CD4-positive, alpha-beta T cell (primary cell): ENCODE measurements around the gene TCEA2. TPM values are rescaled to one million over a fixed set of nuclear protein-coding genes. Genes with fewer than 3 reads are reported as not detected.

Experiments
- ATAC-seq: fragments of 200-7000 bp; cut with Tn5 transposase; one replicate; pipeline ENCODE4 v1.10.0; 2022; ENCODE audit warnings: mild to moderate bottlenecking; ENCODE audit not compliant: poor library complexity
- CTCF ChIA-PET: fragments of 350-600 bp; sonication (Branson Sonifier 250); formaldehyde crosslinking; loops from one replicate; lab custom pipeline; 2021; ENCODE audit warnings: antibody characterized with exemption, inconsistent platforms; lab: Charles Lee
- POLR2A ChIA-PET: fragments of 350-600 bp; sonication (Branson Sonifier 250); formaldehyde crosslinking; loops from one replicate; lab custom pipeline; 2021; ENCODE audit warnings: antibody characterized with exemption, inconsistent platforms; lab: Charles Lee
- DNase-seq, 14 experiments: peaks; one replicate each; pipeline ENCODE4 v3.0.0-alpha.2; 2013 to 2020; ENCODE audit warnings: mixed read lengths in 2 of 14
- H3K27ac ChIP-seq, 2 donors: one replicate each; pipeline versions ENCODE4 v1.5.1 to v1.7.0; 2013; ENCODE audit warnings: low read length in 2 of 2, low read depth in 1 of 2, mild to moderate bottlenecking in 1 of 2
- H3K27me3 ChIP-seq, 2 experiments: 1 replicate in 1 of 2; 2 replicates in 1 of 2; pipeline versions ENCODE4 v1.6.1 to v1.7.0; 2013; ENCODE audit warnings: low read length in 2 of 2, control low read depth in 1 of 2, mild to moderate bottlenecking in 1 of 2, moderate library complexity in 1 of 2; ENCODE audit not compliant: insufficient read depth in 2 of 2, control insufficient read depth in 1 of 2
- H3K36me3 ChIP-seq: one replicate; pipeline ENCODE4 v1.6.1; 2013; ENCODE audit warnings: low read length, control low read depth; ENCODE audit not compliant: insufficient read depth
- H3K4me1 ChIP-seq: one replicate; pipeline ENCODE4 v1.6.1; 2013; ENCODE audit warnings: low read length, control low read depth; ENCODE audit not compliant: insufficient read depth
- H3K4me3 ChIP-seq: one replicate; pipeline ENCODE4 v1.5.1; 2013; ENCODE audit warnings: mild to moderate bottlenecking, low read length, moderate library complexity
- H3K9me3 ChIP-seq, 2 experiments: 1 replicate in 1 of 2; 2 replicates in 1 of 2; pipeline versions ENCODE4 v1.6.1 to v1.7.0; 2013; ENCODE audit warnings: low read length in 2 of 2, mild to moderate bottlenecking in 2 of 2, control low read depth in 1 of 2, moderate library complexity in 1 of 2; ENCODE audit not compliant: control insufficient read depth in 1 of 2, insufficient read depth in 1 of 2
- H3K27ac Mint-ChIP-seq: one replicate; pipeline ENCODE4 v1.8.0; 2020; ENCODE audit warnings: mixed read lengths
- H3K27me3 Mint-ChIP-seq: one replicate; pipeline ENCODE4 v1.8.0; 2021; ENCODE audit warnings: mixed read lengths
- H3K36me3 Mint-ChIP-seq: one replicate; pipeline ENCODE4 v1.8.0; 2021; ENCODE audit warnings: low read depth, mixed read lengths
- H3K4me1 Mint-ChIP-seq: one replicate; pipeline ENCODE4 v1.8.0; 2021; ENCODE audit warnings: low read depth, mixed read lengths
- H3K4me3 Mint-ChIP-seq: one replicate; pipeline ENCODE4 v1.8.0; 2020; ENCODE audit warnings: mild to moderate bottlenecking, mixed read lengths
- H3K9me3 Mint-ChIP-seq: one replicate; pipeline ENCODE4 v1.8.0; 2020; ENCODE audit warnings: mixed read lengths
- CTCF ChIP-seq: fragments of 200-600 bp; IDR thresholded peaks from one replicate; pipeline ENCODE4 v1.8.0; 2022; ENCODE audit warnings: antibody characterized with exemption, mild to moderate bottlenecking
- intact Hi-C, 2 experiments: fragments of 100-400 bp; cut with DNase I in 1 of 2; cut with micrococcal nuclease in 1 of 2; formaldehyde crosslinking; loops; one replicate each; pipeline versions ENCODE4 v1.15.1 to v1.9.0; 2023 to 2025; cut with DNase I, micrococcal nuclease
- total RNA-seq, 174 experiments: library from RNA in 2 of 174; stranded (reverse) in 2 of 174; gene quantifications; one replicate each; pipeline ENCODE4 v1.2.3 and lab custom pipeline; 2021 to 2026

The TCEA2 gene
- total RNA-seq, 2 experiments from 2014 or later = 28.4 to 29.9 TPM

- H3K36me3 Mint-ChIP-seq = peaks cover 97% of the 10 kb centered on the region
- H3K9me3 ChIP-seq = no peaks in the 10 kb centered on the region
- H3K9me3 Mint-ChIP-seq = no peaks in the 10 kb centered on the region
- H3K27me3 Mint-ChIP-seq = no peaks in the 10 kb centered on the region
- intact Hi-C loops = no loop called here
- ChIA-PET POLR2A (no interaction called here), CTCF (interaction anchor here (0.6 to 2.3 kb wide), 3 partner anchors 14 to 358 kb away, joined by 3 to 8 read pairs (median 5); no protein-coding TSS in a partner anchor)
- no peak overlapping the region for H3K4me3 ChIP-seq
- no peaks in the 10 kb centered on the region for H3K4me1 ChIP-seq
- DNase-seq (no peak), ATAC-seq (no peak)
- TF ChIP-seq CTCF = no peak
- H3K27me3 ChIP-seq = no peaks in the 10 kb centered on the region
- peaks cover 97% of the 10 kb centered on the region for H3K36me3 ChIP-seq
- H3K27ac Mint-ChIP-seq = no peak overlapping the region
- H3K27ac ChIP-seq = no peak overlapping the region
- H3K4me3 Mint-ChIP-seq = no peak overlapping the region
- no peaks in the 10 kb centered on the region for H3K4me1 Mint-ChIP-seq
Observed at GRCh38 chr20:64025101-64025825, 37.7 kb upstream of the TCEA2 start.

GRCh38 chr20:64025826-64026412 is 37.1 kb upstream of the TCEA2 start:
- no peaks in the 10 kb centered on the region for H3K9me3 Mint-ChIP-seq
- ChIA-PET POLR2A (no interaction called here), CTCF (interaction anchor here (2.3 kb wide), 1 partner anchor 13 kb away, joined by 8 read pairs; no protein-coding TSS in a partner anchor)
- no peaks in the 10 kb centered on the region for H3K4me1 Mint-ChIP-seq
- Histone ChIP-seq H3K27me3 (no peaks in the 10 kb centered on the region), H3K27ac (no peak overlapping the region), H3K4me3 (no peak overlapping the region), H3K36me3 (peaks cover 99% of the 10 kb centered on the region), H3K9me3 (no peaks in the 10 kb centered on the region), H3K4me1 (no peaks in the 10 kb centered on the region)
- no peak for ATAC-seq
- H3K36me3 Mint-ChIP-seq = peaks cover 97% of the 10 kb centered on the region
- no peak overlapping the region for H3K27ac Mint-ChIP-seq
- no peak overlapping the region for H3K4me3 Mint-ChIP-seq
- intact Hi-C loops = no loop called here
- TF ChIP-seq CTCF = no peak
- DNase-seq = no peak
- H3K27me3 Mint-ChIP-seq = no peaks in the 10 kb centered on the region

GRCh38 chr20:64027981-64028685 is 34.9 kb upstream of the TCEA2 start:
- H3K4me3 ChIP-seq = no peak overlapping the region
- POLR2A ChIA-PET = interaction anchor here (1.1 kb wide), 1 partner anchor 11 kb away, joined by 4 read pairs; no protein-coding TSS in a partner anchor
- no peak overlapping the region for H3K27ac ChIP-seq
- no peak overlapping the region for H3K4me3 Mint-ChIP-seq
- no peaks in the 10 kb centered on the region for H3K4me1 ChIP-seq
- CTCF ChIA-PET = no interaction called here
- TF ChIP-seq CTCF = no peak
- peaks cover 91% of the 10 kb centered on the region for H3K36me3 Mint-ChIP-seq
- H3K9me3 Mint-ChIP-seq = no peaks in the 10 kb centered on the region
- no peak for ATAC-seq
- H3K9me3 ChIP-seq = no peaks in the 10 kb centered on the region
- peaks cover 94% of the 10 kb centered on the region for H3K36me3 ChIP-seq
- no peak for DNase-seq
- H3K4me1 Mint-ChIP-seq = no peaks in the 10 kb centered on the region
- no peak overlapping the region for H3K27ac Mint-ChIP-seq
- no peaks in the 10 kb centered on the region for H3K27me3 ChIP-seq
- no peaks in the 10 kb centered on the region for H3K27me3 Mint-ChIP-seq
- intact Hi-C loops = no loop called here
